D341Med (cell line): Measurements from ENCODE around the gene MUC13.
"Not testable (repeated sequence)": the region's sequence is repeated elsewhere in the genome, so short reads cannot be mapped to it uniquely, and the experiment has no call there.

ENCODE experiments used
- DNase-seq: peaks from one replicate; pipeline ENCODE4 v3.0.0; 2012; ENCODE audit warnings: low spot score

MUC13 gene, protein sequence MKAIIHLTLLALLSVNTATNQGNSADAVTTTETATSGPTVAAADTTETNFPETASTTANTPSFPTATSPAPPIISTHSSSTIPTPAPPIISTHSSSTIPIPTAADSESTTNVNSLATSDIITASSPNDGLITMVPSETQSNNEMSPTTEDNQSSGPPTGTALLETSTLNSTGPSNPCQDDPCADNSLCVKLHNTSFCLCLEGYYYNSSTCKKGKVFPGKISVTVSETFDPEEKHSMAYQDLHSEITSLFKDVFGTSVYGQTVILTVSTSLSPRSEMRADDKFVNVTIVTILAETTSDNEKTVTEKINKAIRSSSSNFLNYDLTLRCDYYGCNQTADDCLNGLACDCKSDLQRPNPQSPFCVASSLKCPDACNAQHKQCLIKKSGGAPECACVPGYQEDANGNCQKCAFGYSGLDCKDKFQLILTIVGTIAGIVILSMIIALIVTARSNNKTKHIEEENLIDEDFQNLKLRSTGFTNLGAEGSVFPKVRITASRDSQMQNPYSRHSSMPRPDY

DNA sequence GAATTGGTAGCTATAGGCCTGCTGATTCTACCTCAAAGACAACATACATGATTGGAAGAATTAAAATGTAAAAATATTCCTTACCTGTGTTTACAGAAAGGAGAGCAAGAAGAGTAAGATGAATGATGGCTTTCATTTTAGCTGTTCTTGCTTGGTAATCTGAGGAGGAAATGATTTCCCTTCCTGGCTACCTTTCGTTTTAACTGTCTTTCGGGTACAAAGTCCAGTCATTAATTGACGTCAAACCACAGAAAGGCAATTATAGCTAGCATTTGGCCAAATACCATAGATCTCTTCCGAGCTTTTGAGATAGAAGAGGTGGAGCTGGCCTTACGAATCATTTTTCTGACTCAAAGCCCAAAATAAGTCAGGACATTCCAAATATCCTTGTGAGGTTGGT is at the start of gene MUC13:
Gene MUC13 (minus strand): TSS at position 175 of the 400 bp plus-strand sequence. CDS start 39 bp downstream, at position 136.
- no peak for DNase-seq

DNA sequence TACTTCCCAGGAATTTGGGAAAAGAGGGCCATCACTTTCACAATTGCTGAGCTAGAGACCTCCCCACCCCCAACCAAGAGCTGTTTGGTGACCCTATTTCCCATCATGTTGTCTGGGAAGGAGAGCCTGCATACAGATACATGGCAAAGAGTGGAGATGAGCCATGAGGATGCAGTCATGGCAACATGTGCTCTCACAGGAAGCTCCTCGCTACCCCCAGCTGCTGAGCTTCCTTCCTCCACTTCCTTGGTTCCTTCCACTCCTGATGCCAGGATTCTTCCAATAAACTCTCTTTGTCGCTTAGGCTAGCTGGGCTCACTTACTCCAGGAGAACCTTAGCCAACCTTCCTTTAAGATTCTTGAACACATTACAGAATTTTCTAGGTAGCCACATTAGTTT is 48.3 kb upstream of the MUC13 start:
- no peak for DNase-seq

DNA sequence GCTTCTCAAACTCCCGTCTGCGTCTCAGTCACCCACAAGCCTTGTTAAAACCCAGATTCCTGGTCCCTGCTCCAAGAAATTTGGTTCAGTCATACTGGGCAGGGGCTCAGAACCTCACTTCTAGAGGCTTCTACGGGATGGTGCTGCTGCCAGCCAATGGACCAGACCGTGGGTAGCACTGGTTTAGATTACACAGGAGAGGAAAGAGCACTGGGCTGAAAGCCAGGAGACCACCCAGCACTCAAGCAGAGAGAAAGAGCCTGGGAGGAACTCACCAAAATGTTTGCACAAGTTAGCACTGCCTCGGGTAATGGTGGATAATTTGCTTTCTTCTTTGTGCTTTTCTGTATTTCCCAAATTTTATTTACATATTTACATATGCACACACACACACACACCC is 46.9 kb upstream of the MUC13 start:
- no peak for DNase-seq

DNA sequence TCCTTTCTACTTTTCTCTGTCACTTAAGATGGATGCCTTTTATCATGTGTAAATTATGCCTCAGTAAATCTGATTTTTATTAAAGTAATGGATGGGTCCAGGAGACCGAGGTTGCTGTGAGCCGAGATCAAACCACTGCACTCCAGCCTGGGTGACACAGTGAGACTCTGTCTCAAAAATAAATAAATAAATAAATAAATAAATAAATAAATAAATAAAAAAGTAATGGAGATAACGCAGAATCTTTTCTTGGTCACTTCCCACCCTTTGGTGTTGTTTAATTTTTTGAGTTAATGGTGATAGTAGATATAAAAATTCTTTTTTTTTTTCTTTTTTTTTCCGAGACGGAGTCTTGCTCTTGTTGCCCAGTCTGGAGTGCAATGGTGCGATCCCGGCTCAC is 44.1 kb upstream of the MUC13 start:
- no peak for DNase-seq

DNA sequence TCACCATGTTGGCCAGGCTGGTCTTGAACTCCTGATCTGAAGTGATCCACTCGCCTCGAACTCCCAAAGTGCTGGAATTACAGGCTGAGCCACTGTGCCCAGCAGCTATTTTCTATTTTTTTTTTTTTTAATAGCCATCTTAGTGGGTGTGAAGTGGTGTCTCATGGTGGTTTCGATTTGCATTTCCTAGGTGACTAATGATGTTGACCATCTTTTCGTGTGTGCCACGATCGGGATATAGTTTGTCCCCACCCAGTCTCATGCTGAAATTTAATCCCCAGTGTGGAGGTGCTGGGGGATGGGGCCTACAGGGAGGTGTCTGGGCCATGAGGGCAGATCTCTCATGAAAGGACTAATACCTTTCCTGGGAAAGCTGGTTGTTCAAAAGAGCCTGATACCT is 41.8 kb upstream of the MUC13 start:
- DNase-seq = no peak

DNA sequence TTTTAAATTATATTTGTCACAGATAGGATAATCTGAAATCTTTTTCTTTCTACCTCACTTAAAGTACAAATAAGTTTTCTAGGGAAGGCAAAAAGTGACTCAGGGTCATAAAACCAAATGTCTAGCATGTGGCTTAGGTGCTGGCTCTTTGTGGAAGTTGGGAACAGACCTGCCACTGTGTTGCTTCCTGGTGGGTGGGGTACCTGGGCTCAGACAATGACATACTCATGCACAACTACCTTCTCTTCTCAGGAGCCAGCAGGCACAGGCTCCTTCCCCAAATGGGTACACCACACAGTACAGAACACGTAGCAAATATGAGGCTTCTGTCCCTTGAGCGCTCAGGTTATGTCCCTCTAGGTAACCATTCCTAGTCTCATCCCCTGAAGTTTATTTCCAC is 40.1 kb upstream of the MUC13 start:
- DNase-seq = no peak

DNA sequence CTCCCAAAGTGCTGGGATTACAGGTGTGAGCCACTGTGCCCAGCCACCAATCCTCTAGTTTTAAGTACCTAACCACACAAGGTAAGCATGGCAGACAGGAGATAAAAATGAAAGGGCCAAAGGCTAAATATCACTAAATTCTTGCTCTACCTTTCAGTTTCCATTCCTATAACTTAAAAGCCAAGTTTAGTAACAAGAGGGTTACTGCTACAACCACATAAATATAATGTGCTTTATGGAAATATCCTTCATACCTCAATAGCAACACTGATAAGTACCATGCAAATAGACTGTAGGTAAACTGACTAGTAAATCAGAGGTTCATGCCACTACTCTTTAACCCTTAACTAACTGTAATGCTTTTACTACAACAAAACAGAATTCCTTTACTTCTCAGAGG is 38.7 kb upstream of the MUC13 start:
- DNase-seq = no peak

DNA sequence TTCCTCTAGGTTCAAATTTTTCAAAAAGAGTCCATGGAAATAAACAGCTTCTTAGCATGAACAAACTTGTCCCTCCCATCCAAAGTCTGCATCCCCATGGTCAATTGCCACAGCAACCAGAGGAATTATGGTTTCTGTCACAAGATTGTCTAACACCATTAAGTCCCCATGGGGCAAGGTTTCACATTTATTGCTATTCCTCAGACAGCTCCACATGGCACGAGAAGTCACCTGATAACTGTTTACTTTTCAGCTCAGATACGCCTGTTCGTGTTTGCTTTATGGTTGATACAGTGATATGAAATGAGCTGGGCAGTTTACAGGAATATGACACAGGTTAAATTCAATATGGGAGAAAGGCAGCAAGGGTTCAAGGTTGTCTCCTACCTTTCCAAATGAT is 37.9 kb upstream of the MUC13 start:
- DNase-seq = no peak

DNA sequence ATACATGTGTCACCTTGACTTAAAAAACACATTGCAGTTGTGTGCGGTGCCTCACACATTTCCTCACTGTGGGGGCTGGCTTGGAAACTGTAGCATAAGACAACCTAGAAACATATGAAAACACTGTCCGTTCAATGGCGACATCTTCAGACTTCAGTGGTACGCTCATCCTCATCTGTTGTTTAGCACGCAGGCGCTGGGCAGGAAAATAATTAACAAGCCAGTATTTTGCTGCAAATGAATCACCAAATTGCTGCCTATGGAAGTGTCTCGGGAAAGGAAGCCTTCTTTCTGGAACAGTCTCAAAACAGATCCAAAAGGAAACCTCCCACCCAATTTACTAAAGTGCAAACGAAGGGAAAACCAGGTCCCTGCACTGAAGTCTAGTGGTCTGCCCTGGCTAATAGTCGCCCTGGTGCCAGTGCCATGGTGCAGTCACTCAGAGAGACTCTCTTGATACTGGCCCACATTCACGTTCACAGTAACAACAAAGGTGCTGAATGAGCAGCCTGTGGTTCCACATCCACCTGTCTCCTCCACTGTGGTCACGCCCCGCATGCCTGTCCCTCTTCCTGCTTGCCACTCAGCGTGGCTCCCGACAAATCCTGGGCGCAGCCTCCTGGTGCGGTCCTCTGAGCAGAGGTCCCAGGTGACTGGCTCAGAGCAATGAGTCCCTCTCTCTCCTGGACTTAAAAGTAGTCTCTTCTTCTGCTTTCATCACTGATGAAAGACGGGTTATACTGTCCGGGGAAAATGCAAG is 35.6 kb upstream of the MUC13 start:
- no peak for DNase-seq

DNA sequence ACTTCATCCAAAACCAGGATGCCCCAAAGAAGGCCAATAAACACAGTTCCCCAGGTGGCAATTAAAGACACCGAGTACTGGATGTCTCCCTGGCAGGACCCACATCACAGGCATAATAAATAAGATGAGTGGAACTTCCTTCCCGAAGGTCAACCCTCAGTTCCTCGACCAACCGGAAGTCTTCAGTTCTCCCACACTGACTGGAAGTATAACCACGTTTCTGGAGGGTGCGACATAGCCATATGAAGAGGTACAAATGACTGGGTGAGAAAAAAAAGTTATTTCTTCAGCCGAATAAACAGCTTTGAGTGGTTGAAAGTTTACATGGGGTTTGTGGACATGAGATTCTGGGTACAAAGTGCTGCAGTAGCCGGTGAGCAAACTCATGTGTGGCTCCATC is 34.6 kb upstream of the MUC13 start:
- DNase-seq = no peak

DNA sequence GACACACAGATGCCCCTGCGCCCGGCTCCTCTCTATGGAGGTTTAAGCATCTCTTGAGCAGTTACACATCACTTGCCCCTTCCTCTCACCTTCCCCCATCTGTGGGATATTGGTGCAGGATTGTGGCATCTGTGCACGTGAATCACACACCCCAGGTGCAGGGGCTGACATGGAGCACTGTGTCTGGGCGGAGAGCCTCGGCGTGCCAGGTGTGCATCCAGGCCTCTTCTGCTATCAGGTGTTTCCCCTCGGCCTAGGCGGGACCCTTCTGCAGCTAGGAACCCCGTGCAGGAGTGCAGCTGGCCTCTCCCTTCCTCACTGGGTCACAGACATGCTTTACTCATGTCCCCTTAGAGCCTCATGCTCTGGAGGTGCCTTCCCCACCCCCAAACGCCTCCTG is 33.4 kb upstream of the MUC13 start:
- DNase-seq = no peak

DNA sequence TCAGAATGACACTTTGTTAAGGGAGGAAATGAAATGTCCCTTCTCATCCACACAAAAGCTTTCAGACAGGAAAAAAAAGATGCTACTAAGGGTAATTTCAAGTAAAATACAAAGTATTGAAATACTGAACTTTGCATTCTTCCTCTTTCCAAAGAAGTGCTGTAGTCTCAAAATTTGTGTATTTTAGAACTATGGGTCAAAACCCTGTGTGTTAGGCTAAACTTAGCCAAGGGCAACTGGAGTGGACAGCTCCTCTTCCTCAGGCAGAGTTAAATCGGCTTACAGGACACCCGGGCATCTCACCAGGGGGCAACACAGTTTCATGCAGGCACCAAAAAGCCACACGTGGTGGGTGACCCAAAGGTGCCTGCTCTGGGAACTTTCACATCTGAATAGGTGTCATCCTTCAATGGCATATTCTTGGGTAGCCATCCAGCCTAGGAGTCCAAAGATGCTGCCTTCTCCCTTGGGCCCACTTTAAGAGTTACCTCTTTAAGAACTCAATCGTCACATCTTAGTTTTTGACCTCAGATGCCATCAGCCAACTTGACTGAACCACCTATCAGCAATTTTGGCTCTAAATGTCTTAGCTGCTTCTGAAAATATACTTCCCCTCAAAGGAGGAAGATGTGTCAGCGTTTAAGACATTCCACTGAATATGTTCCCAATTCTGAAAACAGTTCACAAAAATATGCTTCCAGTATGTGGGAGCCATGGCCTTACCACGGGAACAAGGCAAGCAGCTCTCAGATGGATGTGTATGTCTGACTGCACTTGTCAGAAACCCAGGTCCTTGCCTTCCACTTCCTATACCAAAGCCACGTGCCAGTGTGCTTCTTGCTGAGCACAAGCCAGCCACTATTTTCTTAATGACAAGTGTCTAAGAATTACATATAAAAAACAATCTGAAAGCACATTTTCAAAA is 32.2 kb upstream of the MUC13 start:
- no peak for DNase-seq

DNA sequence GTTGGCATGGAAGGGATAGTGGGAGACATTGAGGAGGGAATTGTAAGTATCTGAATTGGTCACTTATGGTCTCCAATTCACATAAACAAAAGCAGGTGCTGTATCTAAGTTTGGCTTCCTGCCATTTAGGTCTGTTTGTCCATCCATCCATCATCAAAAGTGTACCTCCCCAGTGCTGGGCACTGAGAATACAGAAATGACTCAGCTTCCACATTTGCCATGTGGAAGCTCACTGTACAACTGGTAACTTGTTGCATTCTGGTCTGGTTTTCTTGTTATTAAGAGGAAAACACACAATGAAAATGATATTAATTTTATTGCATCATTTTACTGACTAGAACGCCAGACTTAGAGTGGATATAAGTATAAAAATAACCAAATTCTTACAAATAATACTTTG is 30.9 kb upstream of the MUC13 start:
- DNase-seq = no peak

DNA sequence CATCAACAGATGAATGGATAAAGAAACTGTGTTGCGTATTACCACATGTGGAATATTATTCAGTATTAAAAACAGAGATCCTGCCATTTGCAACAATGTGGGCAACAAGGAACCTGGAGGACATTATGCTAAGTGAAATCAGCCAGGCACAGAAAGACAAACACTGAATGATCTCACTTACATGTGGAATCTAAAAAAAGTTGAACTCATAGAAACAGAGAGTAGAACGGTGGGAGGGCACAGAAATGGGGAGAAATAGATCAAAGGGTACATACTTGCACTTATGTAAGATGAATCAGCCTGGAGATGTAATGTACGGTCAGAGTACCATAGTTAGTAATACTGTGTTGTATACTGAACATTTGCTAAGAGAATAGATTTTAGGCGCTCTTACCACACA is 29.8 kb upstream of the MUC13 start:
- DNase-seq = no peak

DNA sequence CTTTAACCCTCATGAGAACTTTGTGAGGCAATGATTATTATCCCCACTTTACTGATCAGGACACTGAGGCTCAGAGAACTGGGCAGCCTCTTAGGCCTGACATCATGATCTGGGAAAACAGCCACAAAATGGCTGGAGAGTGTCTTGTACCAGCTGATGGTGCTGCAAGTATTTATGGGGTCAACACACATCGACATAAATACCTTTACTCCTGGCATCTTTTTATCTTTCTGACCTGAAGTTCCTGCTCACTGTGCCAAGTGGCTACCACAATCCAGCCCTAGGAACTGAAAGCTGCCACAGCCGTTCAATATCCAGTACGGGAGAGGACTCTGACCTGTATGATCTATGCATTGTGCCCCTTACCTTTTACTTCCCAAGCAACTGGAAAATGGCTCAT is 29.2 kb upstream of the MUC13 start:
- no peak for DNase-seq

DNA sequence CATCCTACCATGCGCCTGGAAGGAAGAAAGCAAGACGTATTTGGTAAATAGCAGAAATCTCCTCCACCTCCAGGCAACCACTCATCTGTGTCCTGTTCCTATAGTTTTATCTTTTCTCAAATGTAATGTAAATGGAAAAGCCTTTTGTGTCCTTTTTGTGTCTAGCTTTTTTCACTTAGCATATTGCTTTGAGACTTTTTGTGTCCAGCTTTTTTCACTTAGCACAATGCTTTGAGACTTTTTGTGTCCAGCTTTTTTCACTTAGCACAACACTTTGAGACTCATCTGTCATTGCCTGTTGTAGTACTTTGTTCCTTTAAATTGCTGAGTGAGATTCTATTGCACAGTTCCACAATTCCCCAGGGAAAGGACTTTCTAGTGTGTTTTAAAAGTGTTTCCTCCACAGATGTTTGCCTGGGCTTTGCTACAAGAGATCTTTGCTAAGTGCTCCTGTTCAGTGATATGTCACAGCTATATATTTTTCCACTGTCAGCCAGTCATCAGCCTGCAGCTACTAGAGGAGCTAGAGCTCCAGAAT is 27.9 kb upstream of the MUC13 start:
- no peak for DNase-seq

DNA sequence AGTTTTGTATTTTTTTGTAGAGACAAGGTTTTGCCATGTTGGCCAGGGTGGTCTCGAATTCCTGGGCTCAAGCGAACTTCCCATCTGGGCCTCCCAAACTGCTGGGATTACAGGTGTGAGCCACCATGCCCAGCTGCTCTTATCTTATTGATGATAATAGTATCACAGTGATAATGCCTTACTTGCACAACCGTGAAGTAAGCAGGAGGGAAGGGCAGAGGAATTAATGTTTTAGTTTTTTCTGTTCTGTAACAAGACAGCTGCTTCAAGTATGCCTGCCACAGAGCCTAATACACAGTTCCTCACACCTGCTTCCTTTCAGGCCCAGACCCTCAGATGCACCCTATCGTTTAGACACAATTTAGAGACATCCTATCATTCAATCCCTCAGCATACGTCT is 26.1 kb upstream of the MUC13 start:
- no peak for DNase-seq

DNA sequence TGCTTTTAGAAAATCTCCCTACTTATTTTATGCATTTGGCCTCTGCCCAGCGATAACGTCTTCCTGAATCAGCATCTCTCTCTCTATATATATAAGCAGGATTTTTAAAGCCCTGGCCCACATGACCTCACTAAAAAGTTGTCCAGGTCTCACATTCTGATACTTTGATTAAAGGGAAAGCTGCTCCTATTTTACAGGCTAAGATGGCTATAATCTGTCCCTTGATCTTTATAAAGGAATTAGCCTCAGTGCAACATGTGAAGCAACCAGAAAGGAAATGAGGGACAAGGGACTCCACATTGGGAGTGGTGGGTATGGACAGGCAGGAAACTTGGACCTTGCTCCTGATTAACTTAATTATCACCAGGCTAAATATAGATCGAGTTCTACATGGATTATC is 25.6 kb upstream of the MUC13 start:
- DNase-seq = no peak

DNA sequence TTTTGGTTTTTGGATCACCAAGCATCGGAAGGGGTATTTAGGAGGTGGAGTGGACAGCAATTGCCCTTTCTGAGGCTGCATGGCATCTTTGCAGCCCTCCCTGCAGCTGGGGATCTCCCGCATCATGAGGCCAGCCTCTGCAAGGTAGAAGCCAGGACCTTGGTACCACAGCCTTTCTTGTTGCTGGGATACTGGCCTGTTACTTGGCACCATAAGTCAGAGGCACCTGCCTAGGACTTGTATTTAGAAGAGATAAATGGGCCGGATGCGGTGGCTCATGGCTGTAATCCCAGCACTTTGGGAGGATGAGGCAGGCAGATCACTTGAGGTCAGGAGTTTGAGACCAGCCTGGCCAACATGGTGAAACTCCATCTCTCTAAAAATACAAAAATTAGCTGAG is 23.4 kb upstream of the MUC13 start:
- DNase-seq = not testable (repeated sequence)

DNA sequence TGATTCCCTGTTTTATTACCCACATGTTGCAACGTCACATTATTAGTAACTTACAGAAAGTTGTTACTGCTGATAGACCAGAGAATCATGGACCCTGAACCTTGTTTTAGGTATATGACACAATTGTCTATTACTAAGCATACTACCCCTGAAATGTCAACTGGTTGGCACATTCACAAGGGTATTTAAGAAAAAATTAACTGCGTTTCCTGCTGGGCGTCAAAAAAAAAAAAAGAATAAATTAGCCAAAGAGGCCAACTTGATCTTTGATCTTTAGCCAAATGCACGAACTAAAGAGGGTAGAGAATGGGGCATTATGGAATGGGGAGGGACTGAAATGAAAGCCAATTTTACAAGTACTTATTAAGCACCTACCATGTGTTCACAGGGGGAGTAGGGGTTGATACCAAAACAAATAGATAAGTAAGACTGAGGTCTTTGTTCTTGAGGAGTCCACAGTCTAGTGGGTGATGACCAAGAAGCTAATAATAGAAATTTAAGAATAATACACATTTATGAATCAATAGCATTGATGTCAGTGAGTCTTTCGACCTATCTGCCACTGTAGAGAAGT is 17.8 kb upstream of the MUC13 start:
- DNase-seq = no peak

DNA sequence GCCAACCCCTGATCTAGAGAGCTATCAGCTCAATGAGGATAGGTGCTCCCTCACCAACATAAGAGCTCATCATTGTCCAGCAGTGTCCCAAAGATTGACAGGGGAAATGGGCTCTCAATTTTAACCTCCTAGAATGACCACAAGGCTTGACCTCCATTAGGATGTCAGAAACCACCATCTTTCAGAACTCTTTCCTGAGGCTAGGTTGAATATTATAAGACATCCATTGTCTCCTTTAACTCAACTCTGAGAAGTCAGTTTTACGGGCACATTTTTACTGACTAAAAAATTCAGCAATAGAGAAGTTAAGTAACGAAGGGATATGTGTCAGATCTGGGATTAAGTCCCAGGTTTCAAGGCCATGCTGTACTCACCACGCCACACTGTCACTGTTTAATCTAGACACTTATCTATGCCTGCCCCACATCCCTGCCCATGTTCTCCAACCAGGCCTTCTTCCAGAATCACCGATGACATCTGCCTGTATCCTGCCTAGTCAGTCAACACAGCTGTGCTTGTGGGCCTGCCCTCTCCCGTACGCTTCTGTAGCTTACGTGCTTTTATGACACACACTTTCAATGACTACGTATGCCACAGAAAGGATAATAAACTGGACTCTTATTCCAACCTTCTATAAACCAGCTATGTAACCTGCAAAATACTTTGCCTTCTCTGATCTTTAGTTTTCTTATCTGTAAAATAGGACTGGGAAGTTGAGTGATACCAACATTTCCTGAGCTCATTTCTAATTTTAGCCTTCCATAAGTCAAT is 17.1 kb upstream of the MUC13 start:
- DNase-seq = no peak
